GM12874 (cell line): ENCODE results near the gene MRC1.

Experiments used
- TF ChIP-seq, protein P1 (sequence below): IDR thresholded peaks from 2 replicates; pipeline ENCODE4 v1.5.1; 2011; ENCODE audit warnings: low read depth, mild to moderate bottlenecking, control low read depth, low read length, moderate library complexity; ENCODE audit not compliant: insufficient read depth

MRC1 gene

GRCh38 chr10:17861760-17862159, 52.6 kb downstream of the MRC1 start:
- TF ChIP-seq, protein P1, sequence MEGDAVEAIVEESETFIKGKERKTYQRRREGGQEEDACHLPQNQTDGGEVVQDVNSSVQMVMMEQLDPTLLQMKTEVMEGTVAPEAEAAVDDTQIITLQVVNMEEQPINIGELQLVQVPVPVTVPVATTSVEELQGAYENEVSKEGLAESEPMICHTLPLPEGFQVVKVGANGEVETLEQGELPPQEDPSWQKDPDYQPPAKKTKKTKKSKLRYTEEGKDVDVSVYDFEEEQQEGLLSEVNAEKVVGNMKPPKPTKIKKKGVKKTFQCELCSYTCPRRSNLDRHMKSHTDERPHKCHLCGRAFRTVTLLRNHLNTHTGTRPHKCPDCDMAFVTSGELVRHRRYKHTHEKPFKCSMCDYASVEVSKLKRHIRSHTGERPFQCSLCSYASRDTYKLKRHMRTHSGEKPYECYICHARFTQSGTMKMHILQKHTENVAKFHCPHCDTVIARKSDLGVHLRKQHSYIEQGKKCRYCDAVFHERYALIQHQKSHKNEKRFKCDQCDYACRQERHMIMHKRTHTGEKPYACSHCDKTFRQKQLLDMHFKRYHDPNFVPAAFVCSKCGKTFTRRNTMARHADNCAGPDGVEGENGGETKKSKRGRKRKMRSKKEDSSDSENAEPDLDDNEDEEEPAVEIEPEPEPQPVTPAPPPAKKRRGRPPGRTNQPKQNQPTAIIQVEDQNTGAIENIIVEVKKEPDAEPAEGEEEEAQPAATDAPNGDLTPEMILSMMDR, result no peak

DNA sequence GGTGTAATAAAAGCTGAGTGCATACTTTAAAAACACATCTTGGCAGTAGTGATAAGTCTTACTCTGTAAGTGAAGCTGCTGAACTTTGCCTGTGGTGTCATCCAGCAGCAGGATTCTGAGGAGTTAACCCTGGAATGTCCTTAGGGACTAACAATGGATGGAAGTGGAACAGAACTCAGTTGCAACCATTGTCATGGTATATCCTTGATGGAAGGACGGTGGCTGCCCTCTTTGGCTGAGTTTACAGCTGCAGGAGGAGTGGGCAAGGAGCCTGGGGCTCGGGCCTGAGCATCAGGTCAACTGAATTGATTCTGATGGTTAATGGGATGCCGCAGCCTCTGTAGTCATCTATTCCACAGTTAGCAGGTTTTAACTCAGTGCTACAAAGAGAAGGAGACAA, 56.2 kb downstream of the MRC1 start:
- TF ChIP-seq, protein P1, result no peak

- TF ChIP-seq, protein P1, result no peak
Observed at GRCh38 chr10:17866346-17866745, 57.2 kb downstream of the MRC1 start.

GRCh38 chr10:17867056-17867455, 57.9 kb downstream of the MRC1 start:
- TF ChIP-seq, protein P1, result no peak

GRCh38 chr10:17871036-17871435, 61.9 kb downstream of the MRC1 start:
- TF ChIP-seq, protein P1, result no peak

DNA sequence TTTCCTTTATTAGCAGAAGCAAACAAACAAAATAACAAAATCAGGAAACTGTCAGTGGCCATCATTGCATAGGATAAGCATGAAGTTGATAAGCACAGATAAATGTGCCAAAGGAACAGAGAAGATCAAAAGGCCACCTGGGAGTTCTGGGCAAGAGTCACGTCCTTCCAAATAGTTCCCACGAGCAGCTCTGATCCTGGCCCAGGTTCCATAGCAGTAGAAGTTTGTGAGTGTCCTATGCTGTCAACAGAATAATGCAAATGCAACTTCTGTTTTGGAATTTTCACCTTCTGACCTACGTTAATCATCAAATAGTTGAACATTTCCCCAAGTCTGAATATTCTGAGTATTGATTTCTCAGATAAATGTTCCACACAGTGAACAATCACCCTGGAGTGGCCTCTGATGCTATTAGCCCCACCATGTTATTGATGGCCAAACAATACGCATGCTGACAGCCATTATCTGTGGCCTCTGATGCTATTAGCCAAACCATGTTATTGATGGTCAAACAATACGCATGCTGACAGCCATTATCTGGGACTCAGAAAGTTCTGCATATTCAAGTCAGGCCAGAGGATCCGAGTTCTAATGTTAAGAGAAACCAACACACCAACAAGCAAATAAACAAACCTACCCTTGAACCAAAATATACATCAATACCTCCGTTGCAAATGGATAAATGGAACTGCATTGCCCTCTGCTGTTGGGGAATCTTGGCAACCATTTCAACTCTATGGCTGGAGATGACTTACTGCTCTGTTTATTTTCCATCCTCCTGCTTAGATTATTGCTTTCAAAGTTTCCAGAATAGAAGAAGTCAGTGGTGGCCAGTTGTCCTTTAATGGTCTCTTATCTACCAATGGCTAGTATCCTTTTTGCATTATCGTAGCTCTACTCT, 63.3 kb downstream of the MRC1 start:
- TF ChIP-seq, protein P1, result peak; percentile 37; the same call in 1 of the 2 replicates

GRCh38 chr10:17873946-17874345, 64.8 kb downstream of the MRC1 start:
- TF ChIP-seq, protein P1, result no peak
